ENCODE measurements around the gene HPCAL1.

The HPCAL1 gene

DNA sequence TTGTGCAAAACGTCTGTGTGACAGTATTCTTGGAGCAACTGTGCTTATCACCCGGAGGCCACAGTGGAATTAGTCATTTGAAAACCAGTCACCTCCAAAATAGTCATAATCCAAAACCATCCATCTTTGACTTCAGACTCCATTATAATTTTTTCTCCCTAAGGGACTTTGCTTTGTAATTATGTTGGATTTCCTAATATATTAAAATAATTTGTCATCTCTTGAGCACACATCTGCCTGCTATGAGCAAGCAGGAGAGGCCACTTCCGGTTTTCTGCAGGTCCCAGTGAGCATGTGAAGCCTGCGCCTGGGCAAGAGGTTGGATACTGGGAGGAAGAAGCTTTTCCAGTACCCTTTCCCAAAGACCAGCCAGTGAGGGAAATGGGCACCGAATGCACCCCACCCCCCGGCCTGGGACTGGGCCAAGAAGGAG, 87.7 kb downstream of the HPCAL1 start:
- DNase-seq (ENCODE audit: low read depth in 2 of 2): no peak

DNA sequence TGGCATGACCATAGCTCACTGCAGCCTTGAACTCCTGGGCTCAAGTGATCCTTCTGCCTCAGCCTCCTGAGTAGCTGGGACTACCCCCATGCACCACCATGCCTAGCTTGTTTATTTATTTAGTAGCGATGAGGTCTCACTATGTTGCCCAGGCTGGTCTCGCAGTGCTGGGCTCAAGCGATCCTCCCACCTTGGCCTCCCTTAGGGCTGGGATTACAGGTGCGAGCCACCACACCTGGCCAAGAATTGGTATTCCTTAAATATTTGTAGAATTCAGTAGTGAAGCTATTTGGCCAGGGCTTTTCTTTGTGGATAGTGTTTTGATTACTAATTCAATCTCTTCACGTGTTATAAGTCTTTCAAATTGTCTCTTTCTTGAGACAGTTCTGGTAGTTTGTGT, 89.4 kb downstream of the HPCAL1 start:
- no peak for DNase-seq (ENCODE audit: low read depth in 2 of 2)

DNA sequence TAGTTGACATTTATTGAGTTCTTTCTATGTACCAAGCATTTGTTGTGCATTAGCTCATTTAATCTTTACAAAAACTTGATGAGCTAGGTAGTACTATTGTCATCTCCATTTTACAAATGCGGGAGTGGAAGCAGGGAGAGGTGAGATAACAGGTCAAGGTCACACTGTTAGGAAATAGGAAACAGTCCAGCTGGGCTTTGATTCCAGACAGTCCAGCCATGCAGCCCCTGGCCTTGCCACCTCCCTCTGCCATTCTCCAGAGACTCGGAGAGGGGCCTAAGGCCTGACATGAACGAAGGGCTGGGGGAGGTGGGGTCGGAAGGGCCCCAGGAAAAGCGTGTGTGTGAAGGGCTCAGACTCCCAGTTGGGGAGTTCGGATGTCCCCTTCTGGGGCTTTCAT, 89.8 kb downstream of the HPCAL1 start:
- DNase-seq (ENCODE audit: low read depth in 2 of 2): no peak

DNA sequence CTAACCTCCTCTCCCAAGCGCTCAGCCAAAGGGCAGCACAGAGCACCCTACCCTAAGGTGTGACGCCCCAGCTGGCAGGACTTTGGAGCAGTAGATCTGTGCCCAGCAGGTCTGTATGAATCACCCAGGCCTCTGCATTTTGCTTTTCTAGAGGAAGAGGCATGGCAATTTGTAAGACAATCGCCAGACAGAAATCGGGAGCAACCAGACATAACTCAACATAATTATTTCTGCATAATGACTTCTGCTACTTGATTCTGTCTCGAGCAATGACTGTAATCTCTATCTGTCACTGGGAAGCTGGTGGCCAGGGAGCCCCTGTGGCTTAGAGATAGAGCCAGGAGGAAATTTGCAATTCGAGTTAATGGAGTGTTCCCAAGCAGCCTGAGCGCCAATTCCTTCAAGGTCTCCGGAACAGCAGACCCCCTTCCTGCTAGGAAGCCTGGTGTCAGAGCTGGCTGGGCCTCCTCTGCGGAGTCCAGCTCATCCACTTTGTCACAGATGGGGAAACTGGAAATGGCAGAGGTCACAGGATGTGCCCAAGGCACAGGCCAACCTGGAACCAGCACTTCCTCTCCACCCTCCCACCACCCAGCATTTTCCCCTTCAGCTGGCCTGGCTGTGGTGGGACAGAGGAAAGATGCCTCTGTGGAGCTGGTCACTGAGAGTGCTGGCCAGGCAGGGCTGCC, 90.4 kb downstream of the HPCAL1 start:
- no peak for DNase-seq (ENCODE audit: low read depth in 2 of 2)

DNA sequence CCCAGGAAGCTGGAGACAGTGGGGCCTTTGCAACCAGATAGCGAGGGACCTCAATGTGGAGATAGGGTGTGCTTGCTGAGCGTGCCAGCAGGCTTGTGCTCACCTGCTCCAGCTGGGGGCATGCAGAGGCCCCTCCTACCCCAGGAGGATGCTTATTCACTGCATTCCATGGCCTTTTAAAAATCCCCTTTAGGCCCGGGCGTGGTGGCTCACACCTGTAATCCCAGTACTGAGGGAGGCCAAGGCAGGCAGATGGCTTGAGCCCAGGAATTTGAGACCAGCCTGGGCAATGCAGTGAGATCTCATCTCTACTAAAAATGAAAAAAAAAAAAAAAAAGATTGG, 90.9 kb downstream of the HPCAL1 start:
- no peak for DNase-seq (ENCODE audit: low read depth in 2 of 2)

DNA sequence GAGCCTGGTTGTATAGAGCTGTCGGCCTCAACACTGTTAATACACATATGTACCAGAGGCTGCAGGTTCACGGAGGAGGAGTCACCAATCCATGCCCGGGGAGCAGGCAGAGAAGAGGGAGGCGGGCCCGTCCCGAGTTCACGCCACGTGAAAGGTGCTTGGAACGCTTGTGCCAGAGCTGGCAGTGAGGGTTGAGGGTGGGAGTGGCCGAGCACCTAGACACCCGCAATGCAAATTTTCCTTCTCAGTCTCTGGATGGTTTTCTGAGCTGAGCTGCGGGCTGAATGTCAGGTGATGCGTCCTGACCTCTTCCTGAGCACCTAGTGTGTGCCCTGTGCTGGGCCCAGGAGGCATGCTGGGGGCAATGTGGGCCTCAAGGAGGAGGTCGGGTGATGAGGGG, 93.2 kb downstream of the HPCAL1 start:
- no peak for DNase-seq (ENCODE audit: low read depth in 2 of 2)

DNA sequence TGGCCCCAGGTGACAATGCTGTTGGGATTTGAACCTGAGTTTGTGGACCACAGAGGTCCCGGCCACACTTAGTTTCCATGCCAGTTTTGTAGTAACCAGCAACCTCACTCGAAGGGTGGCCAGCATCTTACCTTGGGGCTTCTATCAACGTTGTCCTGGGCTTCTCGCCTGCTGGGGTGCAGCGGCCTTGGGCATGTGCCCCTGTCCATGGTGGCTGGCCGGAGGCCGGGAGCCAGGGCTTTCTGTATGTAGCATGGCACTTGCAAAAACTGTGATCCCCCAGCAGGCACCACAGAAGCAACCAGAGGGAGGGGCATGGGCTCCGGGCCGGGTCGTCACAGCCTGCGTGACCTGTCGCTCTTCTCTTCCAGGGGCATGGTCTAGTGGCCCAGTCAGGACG, 93.8 kb downstream of the HPCAL1 start:
- DNase-seq (ENCODE audit: low read depth in 2 of 2): no peak

DNA sequence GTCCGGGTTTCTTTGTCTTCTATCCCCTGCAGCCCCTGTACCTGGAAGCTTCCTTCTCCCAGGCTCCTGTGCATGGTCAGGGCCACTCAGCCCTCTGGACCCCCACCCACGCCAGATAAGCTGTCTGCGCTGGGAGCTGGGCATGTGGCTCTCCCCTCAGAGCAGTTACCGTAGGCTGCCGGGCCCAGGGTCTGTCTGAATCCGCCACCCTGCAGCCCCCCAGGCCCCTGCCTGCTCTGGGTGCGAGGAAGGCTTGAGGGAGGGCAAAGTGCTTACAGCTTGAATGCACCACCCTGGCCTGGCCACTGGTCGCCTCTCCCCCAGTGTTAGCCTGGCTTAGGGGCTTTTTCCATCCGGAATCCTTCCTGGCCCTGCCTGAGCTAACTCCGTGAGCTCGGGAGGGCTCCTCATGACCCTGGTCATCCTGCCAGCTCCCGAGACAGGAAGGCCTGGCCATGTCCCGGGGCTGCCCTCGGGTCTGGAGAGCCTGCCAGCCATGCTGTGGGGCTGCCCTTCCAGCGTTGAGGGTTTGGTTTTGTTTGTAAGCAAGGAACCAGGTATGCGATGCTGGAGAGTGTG, 94.7 kb downstream of the HPCAL1 start:
- no peak for DNase-seq (ENCODE audit: low read depth in 2 of 2)

DNA sequence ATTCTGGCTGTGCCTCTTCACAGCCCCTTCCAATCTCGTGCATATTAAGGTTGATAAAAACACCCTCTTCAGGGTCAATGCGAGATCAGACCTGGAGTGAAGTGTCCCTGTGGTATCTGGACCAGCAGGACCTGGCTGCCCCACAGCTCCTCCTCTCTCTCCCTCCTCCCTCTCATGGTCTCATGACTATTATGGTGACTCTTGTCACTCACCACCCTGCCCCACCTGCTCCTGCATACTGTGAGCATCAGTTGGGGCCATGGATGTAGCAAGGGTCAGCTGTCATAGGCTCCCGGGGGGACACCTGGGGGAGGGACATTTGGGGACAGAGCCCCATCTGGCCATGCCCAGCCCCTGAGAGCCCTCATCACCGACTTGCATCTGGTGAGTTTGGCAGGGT, 95.2 kb downstream of the HPCAL1 start:
- DNase-seq (ENCODE audit: low read depth in 2 of 2): no peak

DNA sequence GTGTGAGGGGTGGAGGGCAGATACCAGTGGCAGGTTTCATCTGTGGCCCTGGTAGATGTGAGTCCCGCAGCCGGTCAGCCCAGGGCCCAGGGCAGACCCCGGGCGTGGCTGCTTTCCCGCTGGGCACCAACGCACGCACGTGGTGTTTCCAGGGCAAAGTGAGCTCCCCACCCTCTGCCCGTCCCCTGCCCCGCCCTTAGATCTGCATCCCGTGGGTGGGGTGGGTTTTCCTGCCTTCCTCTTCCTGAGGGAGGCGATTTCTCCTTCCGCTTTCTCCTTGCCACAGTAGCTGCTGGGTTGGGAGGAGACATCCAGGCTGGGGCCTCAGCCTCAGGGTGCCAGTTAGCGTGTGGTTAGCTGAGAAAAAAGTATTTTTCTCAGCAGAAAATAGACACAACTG, 95.8 kb downstream of the HPCAL1 start:
- no peak for DNase-seq (ENCODE audit: low read depth in 2 of 2)

DNA sequence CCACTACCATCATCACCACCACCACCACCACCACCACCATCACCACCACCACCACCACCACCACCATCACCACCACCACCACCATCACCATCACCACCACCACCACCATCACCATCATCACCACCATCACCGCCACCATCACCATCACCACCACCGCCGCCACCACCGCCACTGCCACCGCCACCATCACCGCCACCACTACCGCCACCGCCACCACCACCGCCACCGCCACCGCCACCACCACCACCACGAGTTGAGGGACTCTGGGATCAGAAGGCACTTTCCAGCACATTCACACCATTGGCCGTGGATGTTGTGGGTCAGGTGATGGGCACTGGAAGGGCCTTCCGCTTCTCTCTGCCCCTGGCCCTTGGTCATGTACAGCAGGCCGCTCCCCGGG, 96.7 kb downstream of the HPCAL1 start:
- DNase-seq (ENCODE audit: low read depth in 2 of 2): no peak

DNA sequence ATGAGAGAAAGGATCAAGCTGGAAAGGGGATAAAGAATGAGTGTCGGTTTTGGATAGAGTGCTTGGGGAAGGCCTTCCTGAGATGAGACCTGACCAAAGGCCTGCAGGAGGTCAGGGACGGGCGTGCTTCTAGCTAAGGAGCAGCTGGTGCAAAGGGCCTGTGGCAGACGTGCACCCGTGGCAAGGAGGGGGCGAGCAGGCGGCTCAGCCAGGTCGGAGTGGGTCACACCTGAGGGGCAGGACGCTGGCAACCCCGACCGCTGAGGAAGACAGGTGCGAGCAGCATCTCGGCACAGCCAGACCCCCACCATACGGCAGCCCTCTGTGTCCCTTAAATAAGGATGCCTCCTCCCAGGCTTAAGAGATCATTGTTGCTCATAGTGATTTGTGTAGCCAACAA, 97.3 kb downstream of the HPCAL1 start:
- DNase-seq (ENCODE audit: low read depth in 2 of 2): no peak

DNA sequence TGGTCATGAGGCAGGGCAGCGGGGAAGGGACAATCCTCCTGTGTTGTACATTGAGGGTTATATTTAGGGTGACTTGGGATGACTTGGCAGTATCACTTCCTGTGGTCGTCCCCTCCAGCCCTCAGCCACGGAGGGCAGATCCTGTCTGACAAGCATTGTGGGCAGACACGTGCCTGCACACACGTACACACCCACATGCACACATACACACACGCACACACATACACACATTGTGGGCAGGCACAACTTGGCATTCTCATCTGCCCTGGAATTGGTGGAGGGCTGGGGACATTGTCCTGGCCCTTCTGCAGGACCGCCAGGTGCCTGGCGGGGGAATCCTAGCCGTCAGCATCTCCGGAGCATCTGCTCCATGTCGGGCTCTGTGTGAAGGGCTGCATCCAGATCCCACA, 97.9 kb downstream of the HPCAL1 start:
- peak in 1 of 2 donors; percentile 45 for DNase-seq (ENCODE audit: low read depth in 2 of 2)

DNA sequence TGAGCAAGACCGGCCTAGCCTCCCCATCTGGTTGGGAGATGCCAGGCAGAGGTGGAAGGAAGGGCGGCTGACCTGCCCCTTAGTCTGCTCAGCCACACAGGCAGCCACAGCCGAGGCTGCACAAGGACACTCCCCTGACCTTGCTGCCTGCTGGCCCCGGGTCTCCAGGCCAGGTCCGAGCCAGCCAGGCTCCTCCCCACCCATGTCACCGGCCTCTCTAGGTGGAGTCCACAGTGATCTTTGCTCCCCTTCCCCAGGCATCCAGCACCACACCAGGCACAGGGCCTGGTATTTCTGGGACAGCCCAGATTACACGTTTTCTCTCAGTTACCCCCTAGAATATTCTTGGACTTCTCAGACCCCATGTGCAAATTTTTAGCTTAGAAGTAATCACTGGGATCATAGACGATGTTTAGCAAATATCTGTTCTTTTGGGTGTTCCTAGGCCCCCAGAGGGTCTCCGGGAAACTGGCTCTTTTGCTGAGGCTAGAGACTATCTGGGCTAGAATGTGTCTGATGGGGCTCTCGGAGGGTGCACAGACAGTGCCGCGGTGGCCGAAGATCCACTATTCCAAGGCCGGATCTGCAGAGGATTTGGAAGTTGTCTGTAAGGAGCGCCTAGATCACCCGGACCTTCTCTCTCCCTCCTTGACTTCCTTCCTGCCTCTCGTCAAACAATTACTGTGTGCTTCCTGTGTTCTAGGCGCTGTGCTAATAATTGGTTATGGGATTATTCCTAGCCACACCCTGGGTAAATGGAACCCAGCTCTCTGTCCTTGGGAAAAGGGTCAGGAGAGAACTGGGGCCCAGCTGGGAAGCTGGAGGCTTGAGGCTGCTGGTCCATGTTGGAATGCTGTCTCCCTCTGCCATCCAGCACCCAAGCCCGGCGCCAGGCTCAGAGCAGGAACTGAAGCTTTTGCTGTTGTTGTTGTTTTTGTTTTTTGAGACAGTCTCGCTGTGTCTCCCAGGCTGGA, 98.6 kb downstream of the HPCAL1 start:
- no peak for DNase-seq (ENCODE audit: low read depth in 2 of 2)

DNA sequence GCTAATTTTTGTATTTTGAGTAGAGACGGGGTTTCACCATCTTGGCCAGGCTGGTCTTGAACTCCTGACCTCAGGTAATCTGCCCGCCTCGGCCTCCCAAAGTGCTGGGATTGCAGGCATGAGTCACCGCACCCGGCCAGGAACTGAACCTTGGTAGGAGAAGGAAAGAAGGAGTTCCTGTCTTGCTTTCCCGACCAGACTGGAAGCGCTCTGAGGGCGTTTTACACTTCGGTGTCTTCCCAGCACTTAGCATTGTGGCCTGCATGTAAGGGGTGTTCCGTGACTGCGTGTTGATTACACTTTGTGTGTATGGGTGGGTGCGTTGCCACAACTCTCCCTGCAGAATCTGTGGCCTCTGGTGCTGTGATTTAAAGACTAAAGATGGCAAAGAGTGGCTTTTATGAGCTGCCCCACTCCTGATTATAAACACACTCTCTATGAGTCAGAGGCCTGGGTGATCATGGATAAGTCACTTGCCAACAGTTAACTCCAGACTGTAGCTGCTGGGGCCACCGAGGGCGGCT, 99.4 kb downstream of the HPCAL1 start:
- DNase-seq (ENCODE audit: low read depth in 2 of 2): no peak

DNA sequence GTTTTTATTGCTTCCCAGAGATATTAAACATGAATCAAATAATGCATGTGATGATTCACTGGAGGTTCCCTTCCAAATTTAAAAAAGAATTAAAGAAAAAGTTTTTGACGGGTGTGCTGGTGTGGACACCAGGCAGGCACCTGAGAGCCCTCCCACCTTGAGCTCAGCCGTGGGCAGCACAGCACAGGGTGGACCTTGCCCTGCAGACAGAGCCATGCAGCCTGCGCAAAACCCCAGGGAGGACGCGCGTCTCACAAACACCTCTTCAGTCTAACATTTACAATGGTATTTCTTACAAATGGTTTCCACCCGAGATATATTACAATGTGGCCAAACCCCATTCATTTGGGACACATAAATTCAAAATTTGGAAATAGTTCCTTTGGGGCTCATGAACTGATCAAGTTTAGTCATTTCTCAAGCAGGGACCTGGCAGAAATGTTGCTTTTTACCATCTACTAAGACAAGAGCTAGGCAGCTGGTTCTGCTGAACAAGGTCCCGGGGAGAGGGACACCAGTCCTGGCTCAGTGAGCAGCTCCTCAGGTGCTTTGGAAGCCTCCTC, 100.0 kb downstream of the HPCAL1 start:
- DNase-seq (ENCODE audit: low read depth in 2 of 2): no peak

DNA sequence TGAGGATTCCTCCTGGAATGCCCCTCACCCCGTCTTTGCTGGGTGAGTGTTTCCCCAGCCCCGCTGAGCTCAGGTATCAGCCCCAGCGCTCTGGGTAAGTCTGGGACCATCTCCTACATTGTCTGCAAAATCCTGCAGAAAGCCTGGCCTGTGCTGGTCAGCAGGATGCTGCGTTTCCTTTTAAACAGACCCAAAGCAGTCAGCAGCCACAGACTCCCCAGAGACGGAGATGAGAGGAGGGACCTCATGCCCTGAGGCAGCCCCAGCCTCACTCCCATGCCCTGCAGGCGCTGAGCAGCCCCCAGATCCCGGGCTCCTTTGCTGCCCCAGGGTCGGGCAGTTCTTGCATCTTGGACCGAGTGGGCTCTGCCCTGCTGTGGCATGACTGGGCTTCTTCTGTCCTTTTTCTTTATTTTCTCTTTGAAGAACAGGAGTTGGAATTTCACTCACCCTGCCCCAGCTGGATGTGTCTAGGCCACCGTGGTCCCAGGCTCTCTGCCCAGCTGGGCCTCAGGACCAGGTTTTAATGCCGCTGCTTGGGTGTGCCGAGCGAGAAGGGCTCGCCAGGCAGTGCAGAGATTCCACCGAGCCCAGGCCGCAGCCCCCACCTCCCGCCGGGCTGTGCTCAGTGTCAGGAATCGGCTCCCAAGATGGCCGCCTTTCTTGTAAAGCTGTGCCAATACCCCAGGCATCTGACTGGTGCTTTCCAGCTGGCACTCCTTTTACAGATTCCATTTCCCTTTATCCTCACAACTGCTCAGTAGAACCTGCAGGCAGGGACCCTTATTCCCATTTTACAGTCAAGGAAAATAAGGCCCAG, 101.8 kb downstream of the HPCAL1 start:
- no peak for DNase-seq (ENCODE audit: low read depth in 2 of 2)

DNA sequence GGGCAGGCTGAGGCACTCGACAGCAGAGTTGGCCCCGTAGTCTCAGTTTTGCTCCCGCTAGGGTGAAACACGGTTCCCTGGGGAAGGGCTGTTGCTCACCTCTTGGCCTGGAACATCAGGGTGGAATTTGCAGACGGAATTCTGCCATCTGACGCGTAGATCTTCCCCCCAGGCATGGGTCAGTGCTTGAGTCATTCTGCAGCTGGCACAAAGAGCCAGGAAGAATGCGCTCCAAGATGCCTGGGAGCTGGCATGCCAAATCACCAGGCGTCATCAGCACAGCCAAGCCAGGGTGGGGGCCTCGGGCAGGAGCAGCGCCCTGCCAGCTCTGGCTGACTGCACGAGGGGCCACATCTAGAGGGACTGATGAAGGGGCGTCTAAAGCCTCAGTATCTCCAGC, 102.7 kb downstream of the HPCAL1 start:
- no peak for DNase-seq (ENCODE audit: low read depth in 2 of 2)

DNA sequence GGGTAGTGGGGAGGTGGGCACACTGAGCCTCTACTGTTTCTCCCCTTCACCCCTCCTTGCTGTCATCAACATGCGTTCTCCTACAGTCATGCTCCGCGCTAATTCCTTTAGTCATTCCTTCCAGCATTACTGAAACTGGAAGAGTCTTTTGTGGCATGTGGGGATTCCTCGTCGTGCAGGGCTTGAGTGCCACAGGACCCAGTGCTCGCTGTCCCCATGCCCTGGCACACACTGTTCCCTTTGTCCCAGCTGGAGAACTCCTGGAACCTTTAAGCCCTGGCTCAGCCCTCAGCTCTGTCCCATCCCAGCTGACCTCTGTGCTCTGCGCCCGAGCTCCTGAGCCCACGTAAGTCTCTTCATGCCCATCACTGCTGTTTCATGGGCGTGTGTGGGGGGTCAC, 103.3 kb downstream of the HPCAL1 start:
- DNase-seq (ENCODE audit: low read depth in 2 of 2): no peak

DNA sequence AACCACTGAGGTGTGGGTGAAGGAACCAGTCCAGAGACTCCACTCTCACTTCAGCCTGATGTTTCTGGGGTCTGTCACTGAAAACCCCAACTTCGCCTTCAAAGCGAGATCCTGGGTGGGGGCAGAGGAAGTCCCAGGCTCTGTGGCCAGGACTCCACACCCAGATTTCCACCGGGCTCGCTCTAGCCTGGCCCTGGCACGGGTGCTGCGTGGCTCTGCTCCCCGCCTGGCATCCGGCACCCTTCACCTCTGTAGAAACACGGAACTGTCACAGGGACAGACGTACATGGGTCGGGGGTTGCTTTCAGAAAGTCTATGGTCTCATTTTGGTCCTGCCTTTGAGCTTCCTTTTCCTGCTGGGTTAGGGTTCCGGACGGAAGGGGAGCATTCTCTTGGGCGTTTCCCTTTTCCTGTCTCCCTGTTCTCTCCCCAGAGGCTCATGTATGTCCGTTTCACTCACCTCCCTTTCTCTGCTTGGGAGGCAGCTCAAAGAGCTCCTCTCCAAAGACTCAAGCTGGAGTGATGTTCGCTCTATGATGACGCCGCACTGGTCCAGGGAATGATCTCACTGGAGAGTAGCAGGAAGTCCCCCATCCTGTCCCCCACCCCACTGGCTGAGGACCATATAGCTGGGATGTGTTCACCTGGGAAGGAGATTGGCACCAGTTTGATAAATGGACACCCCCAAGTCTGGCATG, 103.9 kb downstream of the HPCAL1 start:
- no peak for DNase-seq (ENCODE audit: low read depth in 2 of 2)

DNA sequence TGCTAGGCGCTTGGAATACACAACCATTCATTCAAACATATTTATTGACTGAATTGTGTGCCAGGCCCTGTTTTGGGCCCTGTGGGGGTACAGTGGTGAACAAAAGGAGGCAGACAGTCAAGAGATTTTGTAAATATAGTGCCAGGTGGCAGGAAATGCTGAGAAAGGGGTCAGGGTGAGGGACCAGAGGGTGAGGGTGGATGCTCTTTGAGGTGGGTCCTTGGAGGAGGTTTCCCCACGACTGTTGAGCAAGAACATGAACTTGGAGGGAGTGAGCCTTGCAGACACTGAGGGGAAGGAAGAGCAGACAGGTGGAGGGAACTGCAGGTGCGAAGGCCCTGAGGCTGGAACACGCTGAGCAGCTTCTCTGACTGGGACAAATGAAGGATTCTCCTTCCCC, 104.7 kb downstream of the HPCAL1 start:
- no peak for DNase-seq (ENCODE audit: low read depth in 2 of 2)

All from stimulated activated CD8-positive, alpha-beta memory T cell treated with anti-CD3 and anti-CD28 coated beads, Interleukin-2, amount 100 ng/mL, for 48 hours (primary cell).